OCI-LY1 (cell line): Measurements from ENCODE around the gene TNS3.
A peak's percentile ranks its signal among the peaks of the same experiment; 100 is the strongest.

ENCODE experiments used
- H2AFZ ChIP-seq: fragments of 200-600 bp; sonication (generic), shearing (Covaris generic); 2 replicates; pipeline ENCODE4 v1.6.0; 2014; ENCODE audit warnings: antibody characterized with exemption, mild to moderate bottlenecking, low read length
- H3F3A ChIP-seq: fragments of 200-600 bp; sonication (generic), shearing (Covaris generic); 2 replicates; pipeline ENCODE4 v1.6.0; 2014; ENCODE audit warnings: mild to moderate bottlenecking, antibody characterized with exemption, low read length, moderate library complexity; ENCODE audit not compliant: insufficient read depth
- H3K27ac ChIP-seq: fragments of 200-600 bp; sonication (generic); 2 replicates; pipeline ENCODE4 v1.5.1; 2014; ENCODE audit warnings: low read length, mixed run types, mild to moderate bottlenecking, low read depth; ENCODE audit not compliant: poor library complexity, severe bottlenecking
- H3K27me3 ChIP-seq: fragments of 200-600 bp; sonication (generic); 2 replicates; pipeline ENCODE4 v1.6.0; 2014; ENCODE audit warnings: antibody characterized with exemption, mild to moderate bottlenecking, low read length, moderate library complexity; ENCODE audit not compliant: insufficient read depth
- H3K36me3 ChIP-seq: fragments of 200-600 bp; sonication (generic); 2 replicates; pipeline ENCODE4 v1.6.1; 2014; ENCODE audit warnings: mild to moderate bottlenecking, antibody characterized with exemption, low read length, moderate library complexity, mixed read lengths; ENCODE audit not compliant: insufficient read depth
- H3K4me1 ChIP-seq: fragments of 200-600 bp; sonication (generic); 2 replicates; pipeline ENCODE4 v1.5.1; 2014; ENCODE audit warnings: mild to moderate bottlenecking, low read length, moderate library complexity; ENCODE audit not compliant: insufficient read depth, severe bottlenecking
- H3K4me2 ChIP-seq: fragments of 200-600 bp; sonication (generic), shearing (Covaris generic); 2 replicates; pipeline ENCODE4 v1.6.1; 2014; ENCODE audit warnings: low read length
- H3K4me3 ChIP-seq: fragments of 200-600 bp; sonication (generic); 2 replicates; pipeline ENCODE4 v1.5.1; 2014; ENCODE audit warnings: low read length, low read depth, mild to moderate bottlenecking, mixed read lengths; ENCODE audit not compliant: poor library complexity, severe bottlenecking
- H3K79me2 ChIP-seq: fragments of 200-600 bp; shearing (Covaris generic); 2 replicates; pipeline ENCODE4 v1.6.1; 2016; ENCODE audit warnings: mixed run types, low read length, mixed read lengths; ENCODE audit not compliant: insufficient read depth
- H3K9ac ChIP-seq: fragments of 200-600 bp; sonication (generic), shearing (Covaris generic); 2 replicates; pipeline ENCODE4 v1.6.1; 2014; ENCODE audit warnings: mild to moderate bottlenecking, low read length, mixed read lengths
- H3K9me2 ChIP-seq: fragments of 200-600 bp; sonication (generic), shearing (Covaris generic); 2 replicates; pipeline ENCODE4 v1.6.1; 2014; ENCODE audit warnings: low read depth, mild to moderate bottlenecking, low read length, mixed read lengths
- H3K9me3 ChIP-seq: fragments of 200-600 bp; shearing (Covaris generic); 2 replicates; pipeline ENCODE4 v1.6.1; 2014; ENCODE audit warnings: low read length, mixed read lengths
- H4K20me1 ChIP-seq: fragments of 200-600 bp; sonication (generic), shearing (Covaris generic); 2 replicates; pipeline ENCODE4 v1.6.0; 2016; ENCODE audit warnings: mild to moderate bottlenecking, low read length; ENCODE audit not compliant: insufficient read depth
- EZH2 ChIP-seq: fragments of 200-600 bp; sonication (generic), shearing (Covaris generic); IDR thresholded peaks from 2 replicates; pipeline ENCODE4 v1.8.0; 2017; ENCODE audit warnings: borderline replicate concordance, mixed run types, mild to moderate bottlenecking, antibody characterized with exemption, low read length, moderate library complexity, mixed read lengths
- TF ChIP-seq, protein P1 (sequence below): fragments of 200-600 bp; sonication (generic), shearing (Covaris generic); IDR thresholded peaks from 2 replicates; pipeline ENCODE4 v1.5.1; 2017; ENCODE audit warnings: mild to moderate bottlenecking, antibody characterized with exemption, low read length, moderate library complexity, mixed read lengths

The TNS3 gene

DNA sequence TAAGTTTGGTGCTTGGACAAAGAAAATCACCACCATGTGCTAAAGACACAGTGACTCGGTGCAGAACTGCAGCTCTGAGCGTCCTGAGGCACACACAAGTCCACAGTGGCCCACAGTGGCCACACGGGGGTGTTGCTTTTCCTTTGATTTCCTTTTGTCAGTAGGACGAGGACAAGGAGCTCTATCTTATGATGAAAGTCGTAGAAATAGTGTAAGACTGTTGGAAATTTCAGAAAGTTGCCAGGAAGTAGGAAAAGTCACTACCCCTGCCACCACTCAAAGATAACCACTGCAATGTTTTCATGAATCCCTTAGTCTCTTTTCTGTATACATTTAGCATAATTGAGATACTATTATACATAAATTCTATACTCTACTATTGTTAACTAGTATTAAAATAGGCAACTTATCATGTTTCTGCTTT, 146.0 kb downstream of the TNS3 start:
- Histone ChIP-seq H3K9ac (no peak overlapping the region), H3K79me2 (no peaks in the 10 kb centered on the region), H3K36me3 (peaks cover 87% of the 10 kb centered on the region), H3F3A (no peaks in the 10 kb centered on the region), H3K27ac (no peak overlapping the region), H3K9me3 (no peaks in the 10 kb centered on the region), H3K4me1 (no peaks in the 10 kb centered on the region), H3K9me2 (no peaks in the 10 kb centered on the region), H4K20me1 (no peaks in the 10 kb centered on the region), H3K4me2 (no peak overlapping the region), H3K4me3 (no peak overlapping the region), H2AFZ (no peak overlapping the region), H3K27me3 (no peaks in the 10 kb centered on the region)
- no peak for TF ChIP-seq EZH2
- TF ChIP-seq, protein P1, sequence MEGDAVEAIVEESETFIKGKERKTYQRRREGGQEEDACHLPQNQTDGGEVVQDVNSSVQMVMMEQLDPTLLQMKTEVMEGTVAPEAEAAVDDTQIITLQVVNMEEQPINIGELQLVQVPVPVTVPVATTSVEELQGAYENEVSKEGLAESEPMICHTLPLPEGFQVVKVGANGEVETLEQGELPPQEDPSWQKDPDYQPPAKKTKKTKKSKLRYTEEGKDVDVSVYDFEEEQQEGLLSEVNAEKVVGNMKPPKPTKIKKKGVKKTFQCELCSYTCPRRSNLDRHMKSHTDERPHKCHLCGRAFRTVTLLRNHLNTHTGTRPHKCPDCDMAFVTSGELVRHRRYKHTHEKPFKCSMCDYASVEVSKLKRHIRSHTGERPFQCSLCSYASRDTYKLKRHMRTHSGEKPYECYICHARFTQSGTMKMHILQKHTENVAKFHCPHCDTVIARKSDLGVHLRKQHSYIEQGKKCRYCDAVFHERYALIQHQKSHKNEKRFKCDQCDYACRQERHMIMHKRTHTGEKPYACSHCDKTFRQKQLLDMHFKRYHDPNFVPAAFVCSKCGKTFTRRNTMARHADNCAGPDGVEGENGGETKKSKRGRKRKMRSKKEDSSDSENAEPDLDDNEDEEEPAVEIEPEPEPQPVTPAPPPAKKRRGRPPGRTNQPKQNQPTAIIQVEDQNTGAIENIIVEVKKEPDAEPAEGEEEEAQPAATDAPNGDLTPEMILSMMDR, result peak; percentile 79

GRCh38 chr7:47433564-47433895, 148.4 kb downstream of the TNS3 start:
- Histone ChIP-seq H3K4me3 (no peak overlapping the region), H3K9me2 (no peaks in the 10 kb centered on the region), H3K36me3 (peaks cover 88% of the 10 kb centered on the region), H3K9me3 (no peaks in the 10 kb centered on the region), H3K27ac (no peak overlapping the region), H3K79me2 (no peaks in the 10 kb centered on the region), H3K4me2 (no peak overlapping the region), H3K4me1 (no peaks in the 10 kb centered on the region), H3F3A (no peaks in the 10 kb centered on the region), H3K9ac (no peak overlapping the region), H2AFZ (no peak overlapping the region), H3K27me3 (no peaks in the 10 kb centered on the region), H4K20me1 (no peaks in the 10 kb centered on the region)
- TF ChIP-seq, protein P1, result no peak
- TF ChIP-seq EZH2, result no peak

GRCh38 chr7:47432671-47433563, 149.0 kb downstream of the TNS3 start:
- H3K79me2 ChIP-seq, result no peaks in the 10 kb centered on the region
- no peaks in the 10 kb centered on the region for H3K27me3 ChIP-seq
- no peak overlapping the region for H3K4me2 ChIP-seq
- no peaks in the 10 kb centered on the region for H4K20me1 ChIP-seq
- H3K9ac ChIP-seq, result no peak overlapping the region
- H3F3A ChIP-seq, result no peaks in the 10 kb centered on the region
- H3K9me3 ChIP-seq, result no peaks in the 10 kb centered on the region
- no peak overlapping the region for H3K4me3 ChIP-seq
- H2AFZ ChIP-seq, result no peak overlapping the region
- H3K27ac ChIP-seq, result no peak overlapping the region
- TF ChIP-seq, protein P1, result no peak
- no peak for TF ChIP-seq EZH2
- H3K9me2 ChIP-seq, result no peaks in the 10 kb centered on the region
- peaks cover 88% of the 10 kb centered on the region for H3K36me3 ChIP-seq
- H3K4me1 ChIP-seq, result no peaks in the 10 kb centered on the region
